ENCODE results near the gene ATP6V0C. TPM values are rescaled to one million over a fixed set of nuclear protein-coding genes. Genes with fewer than 3 reads are reported as not detected.

ATP6V0C gene
- total and polyA plus RNA-seq, 2 experiments from 2014 or later: 81.4 to 375 TPM

- peaks cover 41% of the 10 kb centered on the region for H3K79me2 ChIP-seq
- peak overlapping the region; percentile 71 for H2AFZ ChIP-seq
- H3K9me2 ChIP-seq (replicated peaks; ENCODE audit: insufficient read depth): no peaks in the 10 kb centered on the region
- H3K27me3 ChIP-seq: no peaks in the 10 kb centered on the region
- H3K9me3 ChIP-seq (ENCODE audit: low read depth): no peaks in the 10 kb centered on the region
- peaks cover 36% of the 10 kb centered on the region for H4K20me1 ChIP-seq (ENCODE audit: insufficient read depth, poor library complexity, severe bottlenecking)
- TF ChIP-seq, protein P1, sequence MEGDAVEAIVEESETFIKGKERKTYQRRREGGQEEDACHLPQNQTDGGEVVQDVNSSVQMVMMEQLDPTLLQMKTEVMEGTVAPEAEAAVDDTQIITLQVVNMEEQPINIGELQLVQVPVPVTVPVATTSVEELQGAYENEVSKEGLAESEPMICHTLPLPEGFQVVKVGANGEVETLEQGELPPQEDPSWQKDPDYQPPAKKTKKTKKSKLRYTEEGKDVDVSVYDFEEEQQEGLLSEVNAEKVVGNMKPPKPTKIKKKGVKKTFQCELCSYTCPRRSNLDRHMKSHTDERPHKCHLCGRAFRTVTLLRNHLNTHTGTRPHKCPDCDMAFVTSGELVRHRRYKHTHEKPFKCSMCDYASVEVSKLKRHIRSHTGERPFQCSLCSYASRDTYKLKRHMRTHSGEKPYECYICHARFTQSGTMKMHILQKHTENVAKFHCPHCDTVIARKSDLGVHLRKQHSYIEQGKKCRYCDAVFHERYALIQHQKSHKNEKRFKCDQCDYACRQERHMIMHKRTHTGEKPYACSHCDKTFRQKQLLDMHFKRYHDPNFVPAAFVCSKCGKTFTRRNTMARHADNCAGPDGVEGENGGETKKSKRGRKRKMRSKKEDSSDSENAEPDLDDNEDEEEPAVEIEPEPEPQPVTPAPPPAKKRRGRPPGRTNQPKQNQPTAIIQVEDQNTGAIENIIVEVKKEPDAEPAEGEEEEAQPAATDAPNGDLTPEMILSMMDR (IDR thresholded peaks at IDR 0.05; ENCODE audit: poor library complexity): no peak
- no peak for TF ChIP-seq EZH2 (IDR thresholded peaks at IDR 0.05; ENCODE audit: borderline replicate concordance)
- TF ChIP-seq EZH2phosphoT487 (IDR thresholded peaks at IDR 0.05; ENCODE audit: low read depth, severe bottlenecking, unreplicated experiment): no peak
- peak overlapping the region; percentile 98 for H3K4me2 ChIP-seq
- peaks cover 29% of the 10 kb centered on the region for H3K4me1 ChIP-seq (ENCODE audit: insufficient read depth)
- H3K27ac ChIP-seq: peak overlapping the region; percentile 100
- WGBS (ENCODE audit: low lambda C conversion rate, missing lambda C conversion rate): 41% methylated on average over 15 of the region's 15 CpGs
- DNase-seq (ENCODE audit: low spot score): no peak
- no peak overlapping the region for H3K4me3 ChIP-seq
- no peaks in the 10 kb centered on the region for H3K36me3 ChIP-seq (replicated peaks; ENCODE audit: insufficient read depth, low read depth)
Measured at GRCh38 chr16:2512735-2513404, 882 bp upstream of the ATP6V0C start.

- no peaks in the 10 kb centered on the region for H3K27me3 ChIP-seq
- H3K9me2 ChIP-seq (replicated peaks; ENCODE audit: insufficient read depth): no peaks in the 10 kb centered on the region
- no peak overlapping the region for H2AFZ ChIP-seq
- TF ChIP-seq EZH2 (IDR thresholded peaks at IDR 0.05; ENCODE audit: borderline replicate concordance) (no peak), EZH2phosphoT487 (IDR thresholded peaks at IDR 0.05; ENCODE audit: low read depth, severe bottlenecking, unreplicated experiment) (no peak)
- TF ChIP-seq, protein P1 (IDR thresholded peaks at IDR 0.05; ENCODE audit: poor library complexity): no peak
- H3K4me1 ChIP-seq (ENCODE audit: insufficient read depth): peaks cover 32% of the 10 kb centered on the region
- peak overlapping the region; percentile 100 for H3K27ac ChIP-seq
- H3K36me3 ChIP-seq (replicated peaks; ENCODE audit: insufficient read depth, low read depth): no peaks in the 10 kb centered on the region
- H3K4me2 ChIP-seq: peak overlapping the region; percentile 98
- peaks cover 53% of the 10 kb centered on the region for H4K20me1 ChIP-seq (ENCODE audit: insufficient read depth, poor library complexity, severe bottlenecking)
- WGBS (ENCODE audit: low lambda C conversion rate, missing lambda C conversion rate): 5% methylated on average over 18 of the region's 63 CpGs
- peaks cover 58% of the 10 kb centered on the region for H3K79me2 ChIP-seq
- DNase-seq (ENCODE audit: low spot score): peak; percentile 64
- peak overlapping the region; percentile 99 for H3K4me3 ChIP-seq
- H3K9me3 ChIP-seq (ENCODE audit: low read depth): no peaks in the 10 kb centered on the region
Measured at GRCh38 chr16:2514333-2515179, 804 bp downstream of the ATP6V0C start.

- H3K4me1 ChIP-seq (ENCODE audit: insufficient read depth): peaks cover 37% of the 10 kb centered on the region
- H3K4me2 ChIP-seq: peak overlapping the region; percentile 98
- no peaks in the 10 kb centered on the region for H3K36me3 ChIP-seq (replicated peaks; ENCODE audit: insufficient read depth, low read depth)
- H3K9me3 ChIP-seq (ENCODE audit: low read depth): no peaks in the 10 kb centered on the region
- peaks cover 60% of the 10 kb centered on the region for H3K79me2 ChIP-seq
- H3K4me3 ChIP-seq: peak overlapping the region; percentile 99
- no peaks in the 10 kb centered on the region for H3K27me3 ChIP-seq
- H3K9me2 ChIP-seq (replicated peaks; ENCODE audit: insufficient read depth): no peaks in the 10 kb centered on the region
- peaks cover 57% of the 10 kb centered on the region for H4K20me1 ChIP-seq (ENCODE audit: insufficient read depth, poor library complexity, severe bottlenecking)
- 36% methylated on average over 14 of the region's 14 CpGs for WGBS (ENCODE audit: low lambda C conversion rate, missing lambda C conversion rate)
- H3K27ac ChIP-seq: peak overlapping the region; percentile 100
- no peak overlapping the region for H2AFZ ChIP-seq
- TF ChIP-seq EZH2phosphoT487 (IDR thresholded peaks at IDR 0.05; ENCODE audit: low read depth, severe bottlenecking, unreplicated experiment): no peak
- DNase-seq (ENCODE audit: low spot score): no peak
Measured at GRCh38 chr16:2515180-2515851, 1.6 kb downstream of the ATP6V0C start.
